HepG2 (cell line): ENCODE results near the gene FTSJ1.

Experiments used
- CREB1 ChIP-seq, 2 experiments: fragments of 450-650 bp in 1 of 2; IDR thresholded peaks; 2 replicates each; pipeline ENCODE4 v1.6.1; 2016 to 2017; ENCODE audit warnings: control low read depth in 1 of 2, mild to moderate bottlenecking in 1 of 2, missing compliant biosample characterization in 1 of 2, missing genetic modification characterization in 1 of 2
- EP300 ChIP-seq, 3 experiments: sonication (generic) in 1 of 3; formaldehyde crosslinking in 1 of 3; IDR thresholded peaks; 2 replicates each; pipeline versions ENCODE4 v1.5.1 to v1.6.1; 2011 to 2020; ENCODE audit warnings: low read depth in 2 of 3, low read length in 2 of 3, borderline replicate concordance in 1 of 3, improper control_type of control experiment in 1 of 3, mild to moderate bottlenecking in 1 of 3, missing genetic modification reagents in 1 of 3, moderate library complexity in 1 of 3
- HNRNPH1 ChIP-seq: fragments of 200-400 bp; formaldehyde crosslinking; optimal IDR thresholded peaks from 2 replicates; pipeline ENCODE3; 2017; ENCODE audit warnings: mild to moderate bottlenecking, low read depth, low read length
- HOXD1 ChIP-seq: sonication (generic); formaldehyde crosslinking; IDR thresholded peaks from 2 replicates; pipeline ENCODE4 v1.5.0; 2020; ENCODE audit warnings: missing genetic modification reagents
- MTERF4 ChIP-seq: sonication (generic); formaldehyde crosslinking; IDR thresholded peaks from 2 replicates; pipeline ENCODE4 v1.8.0; 2023; ENCODE audit warnings: mild to moderate bottlenecking, missing genetic modification reagents
- NR2C2 ChIP-seq: sonication (generic); formaldehyde crosslinking; IDR thresholded peaks from 2 replicates; pipeline ENCODE4 v1.4.0; 2020; ENCODE audit warnings: missing genetic modification reagents, mild to moderate bottlenecking, moderate library complexity, borderline replicate concordance
- NR2F1 ChIP-seq, 2 experiments: fragments of 450-650 bp in 1 of 2; formaldehyde crosslinking in 1 of 2; IDR thresholded peaks; 2 replicates each; pipeline versions ENCODE4 v1.5.0 to v1.6.1; 2016 to 2020; ENCODE audit warnings: mild to moderate bottlenecking in 1 of 2, missing compliant biosample characterization in 1 of 2, missing genetic modification reagents in 1 of 2, moderate library complexity in 1 of 2
- TBX3 ChIP-seq: fragments of 450-650 bp; IDR thresholded peaks from 2 replicates; pipeline ENCODE4 v1.6.1; 2017; ENCODE audit warnings: antibody characterized with exemption, mild to moderate bottlenecking, inconsistent platforms, borderline replicate concordance
- ZFP36L1 ChIP-seq: sonication (generic); formaldehyde crosslinking; IDR thresholded peaks from 2 replicates; pipeline ENCODE4 v1.8.0; 2022; ENCODE audit warnings: mild to moderate bottlenecking, missing genetic modification reagents, moderate library complexity
- ZNF329 ChIP-seq: sonication (generic); formaldehyde crosslinking; IDR thresholded peaks from 2 replicates; pipeline ENCODE4 v1.9.0; 2021; ENCODE audit warnings: low read depth, mild to moderate bottlenecking, missing genetic modification reagents
- ZNF414 ChIP-seq: sonication (generic); formaldehyde crosslinking; IDR thresholded peaks from 2 replicates; pipeline ENCODE4 v1.5.0; 2020; ENCODE audit warnings: missing genetic modification reagents
- ZSCAN30 ChIP-seq: sonication (generic); formaldehyde crosslinking; IDR thresholded peaks from 2 replicates; pipeline ENCODE4 v1.5.0; 2020; ENCODE audit warnings: mild to moderate bottlenecking, missing genetic modification reagents
- TF ChIP-seq, protein P1 (sequence below): sonication (generic); formaldehyde crosslinking; IDR thresholded peaks from 2 replicates; pipeline ENCODE4 v1.5.0; 2020; ENCODE audit warnings: mild to moderate bottlenecking, missing genetic modification reagents, moderate library complexity

DNA sequence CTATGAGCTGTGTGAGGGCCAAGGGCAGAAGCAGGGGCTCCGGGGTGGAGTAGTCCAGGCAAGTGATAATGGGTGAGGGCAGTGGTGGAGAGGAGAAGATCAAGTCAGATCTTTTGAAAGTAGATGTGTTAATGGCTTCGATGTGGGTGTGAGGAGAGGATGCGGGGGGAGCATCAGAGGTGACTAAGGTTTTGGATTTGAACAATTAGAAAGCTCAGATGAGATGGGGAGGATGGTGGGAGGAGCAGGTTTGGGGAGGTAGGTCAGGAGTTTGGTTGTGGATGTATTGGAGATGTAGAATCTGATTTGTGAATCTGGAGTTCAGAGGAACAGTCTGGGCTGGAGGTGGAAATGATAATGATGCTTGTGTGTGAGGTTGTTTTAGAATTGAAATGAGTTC is 4.6 kb downstream of the FTSJ1 start:
- no peak for TF ChIP-seq ZNF329
- no peak for TF ChIP-seq HOXD1 (CRISPR knock-in tag)
- no peak for TF ChIP-seq ZFP36L1
- no peak for TF ChIP-seq CREB1 (IDR thresholded peaks at IDR 0.05)
- TF ChIP-seq CREB1 (CRISPR knock-in tag; IDR thresholded peaks at IDR 0.05): no peak
- no peak for TF ChIP-seq HNRNPH1
- no peak for TF ChIP-seq MTERF4 (CRISPR knock-in tag)
- TF ChIP-seq ZSCAN30: no peak
- TF ChIP-seq ZNF414 (CRISPR knock-in tag): no peak
- TF ChIP-seq TBX3: no peak
- TF ChIP-seq, protein P1, sequence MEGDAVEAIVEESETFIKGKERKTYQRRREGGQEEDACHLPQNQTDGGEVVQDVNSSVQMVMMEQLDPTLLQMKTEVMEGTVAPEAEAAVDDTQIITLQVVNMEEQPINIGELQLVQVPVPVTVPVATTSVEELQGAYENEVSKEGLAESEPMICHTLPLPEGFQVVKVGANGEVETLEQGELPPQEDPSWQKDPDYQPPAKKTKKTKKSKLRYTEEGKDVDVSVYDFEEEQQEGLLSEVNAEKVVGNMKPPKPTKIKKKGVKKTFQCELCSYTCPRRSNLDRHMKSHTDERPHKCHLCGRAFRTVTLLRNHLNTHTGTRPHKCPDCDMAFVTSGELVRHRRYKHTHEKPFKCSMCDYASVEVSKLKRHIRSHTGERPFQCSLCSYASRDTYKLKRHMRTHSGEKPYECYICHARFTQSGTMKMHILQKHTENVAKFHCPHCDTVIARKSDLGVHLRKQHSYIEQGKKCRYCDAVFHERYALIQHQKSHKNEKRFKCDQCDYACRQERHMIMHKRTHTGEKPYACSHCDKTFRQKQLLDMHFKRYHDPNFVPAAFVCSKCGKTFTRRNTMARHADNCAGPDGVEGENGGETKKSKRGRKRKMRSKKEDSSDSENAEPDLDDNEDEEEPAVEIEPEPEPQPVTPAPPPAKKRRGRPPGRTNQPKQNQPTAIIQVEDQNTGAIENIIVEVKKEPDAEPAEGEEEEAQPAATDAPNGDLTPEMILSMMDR (CRISPR knock-in tag): no peak
- TF ChIP-seq EP300 (IDR thresholded peaks at IDR 0.05; ENCODE audit: low read depth in 2 of 2, low read length in 2 of 2): no peak
- TF ChIP-seq EP300 (CRISPR knock-in tag; IDR thresholded peaks at IDR 0.05; ENCODE audit: borderline replicate concordance): no peak
- TF ChIP-seq NR2F1 (CRISPR knock-in tag; IDR thresholded peaks at IDR 0.05): no peak
- no peak for TF ChIP-seq NR2C2 (CRISPR knock-in tag)
